HG02943 (cell line): ENCODE data around the gene PIGU.
"Not testable (repeated sequence)": the region's sequence is repeated elsewhere in the genome, so short reads cannot be mapped to it uniquely, and the experiment has no call there.

Experiments used
- ATAC-seq: cut with Tn5 transposase; IDR thresholded peaks from one replicate; pipeline ENCODE4 v1.9.1; 2021; ENCODE audit warnings: mild to moderate bottlenecking, low read depth, moderate library complexity; ENCODE audit not compliant: unreplicated experiment

PIGU gene, protein sequence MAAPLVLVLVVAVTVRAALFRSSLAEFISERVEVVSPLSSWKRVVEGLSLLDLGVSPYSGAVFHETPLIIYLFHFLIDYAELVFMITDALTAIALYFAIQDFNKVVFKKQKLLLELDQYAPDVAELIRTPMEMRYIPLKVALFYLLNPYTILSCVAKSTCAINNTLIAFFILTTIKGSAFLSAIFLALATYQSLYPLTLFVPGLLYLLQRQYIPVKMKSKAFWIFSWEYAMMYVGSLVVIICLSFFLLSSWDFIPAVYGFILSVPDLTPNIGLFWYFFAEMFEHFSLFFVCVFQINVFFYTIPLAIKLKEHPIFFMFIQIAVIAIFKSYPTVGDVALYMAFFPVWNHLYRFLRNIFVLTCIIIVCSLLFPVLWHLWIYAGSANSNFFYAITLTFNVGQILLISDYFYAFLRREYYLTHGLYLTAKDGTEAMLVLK

DNA sequence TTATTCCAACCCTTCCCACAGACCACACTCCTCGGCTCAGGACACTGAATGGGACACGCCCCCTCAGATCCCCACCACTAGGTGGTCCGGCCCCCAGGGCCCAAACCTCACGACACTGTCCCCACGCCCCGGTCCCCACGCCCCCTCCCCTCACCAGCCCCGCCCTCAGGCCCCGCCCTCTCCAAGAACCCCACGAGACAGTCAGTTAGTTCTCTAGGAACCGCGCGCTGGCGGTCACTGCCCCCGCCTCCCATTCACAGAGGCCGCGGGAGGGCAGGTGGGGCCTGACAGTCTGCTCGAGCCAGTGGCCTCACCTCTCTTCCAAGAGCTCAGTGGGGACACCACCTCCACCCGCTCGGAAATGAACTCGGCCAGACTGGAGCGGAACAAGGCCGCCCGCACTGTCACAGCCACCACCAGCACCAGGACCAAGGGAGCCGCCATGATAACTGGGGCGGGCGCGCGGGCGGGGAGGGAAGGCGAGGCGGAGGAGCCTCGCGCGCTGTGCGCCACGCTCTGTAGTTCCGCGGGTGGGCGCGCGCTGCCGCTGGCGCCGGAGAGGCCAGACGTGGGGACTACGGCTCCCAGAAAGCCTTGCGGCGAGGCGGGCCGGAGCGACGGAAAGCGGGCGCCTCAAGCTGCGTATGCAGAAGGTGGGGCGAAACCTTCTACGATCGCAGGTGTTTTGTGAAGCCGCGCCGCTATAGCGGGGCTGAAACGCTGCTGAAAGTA lies at the start of gene PIGU:
TSS of gene PIGU (minus strand) at position 451 of the 732 bp plus-strand sequence. CDS start at position 444, 7 bp downstream.
- peak; percentile 88 for ATAC-seq

DNA sequence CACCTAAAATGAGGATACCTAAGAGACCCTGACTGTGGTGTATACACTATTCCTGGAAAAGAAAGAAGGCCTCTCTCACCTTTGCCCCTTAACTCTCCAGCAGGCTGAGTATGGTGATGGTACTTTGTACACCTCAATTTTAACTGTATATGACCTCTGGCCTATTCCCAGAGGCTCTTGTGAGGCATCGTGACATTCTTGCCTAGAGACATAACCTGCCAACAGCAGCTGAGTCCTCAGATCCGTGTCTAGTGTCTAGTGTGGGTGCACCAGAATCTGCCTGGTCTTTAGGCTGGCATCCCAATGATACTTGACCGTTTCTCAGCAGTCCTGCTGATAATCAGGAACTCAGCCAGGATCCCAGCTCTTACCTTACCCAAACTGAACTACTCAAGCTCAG lies 47.3 kb upstream of the PIGU start:
- ATAC-seq = no peak

DNA sequence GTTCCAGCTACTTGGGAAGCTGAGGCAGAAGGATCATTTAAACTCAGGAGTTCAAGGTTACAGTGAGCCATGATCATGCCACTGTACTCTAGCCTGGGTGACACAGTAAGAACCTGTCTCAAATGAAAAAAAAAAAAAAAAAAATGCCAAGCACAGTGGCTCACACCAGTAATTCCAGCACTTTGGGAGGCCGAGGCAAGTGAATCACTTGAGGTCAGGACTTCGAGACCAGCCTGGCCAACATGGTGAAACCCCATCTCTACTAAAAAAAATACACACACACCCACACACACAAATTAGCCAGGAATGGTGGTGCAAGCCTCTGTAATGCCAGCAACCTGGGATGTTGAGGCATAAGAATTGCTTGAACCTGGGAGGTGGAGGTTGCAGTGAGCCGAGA lies 45.7 kb upstream of the PIGU start:
- not testable (repeated sequence) for ATAC-seq

DNA sequence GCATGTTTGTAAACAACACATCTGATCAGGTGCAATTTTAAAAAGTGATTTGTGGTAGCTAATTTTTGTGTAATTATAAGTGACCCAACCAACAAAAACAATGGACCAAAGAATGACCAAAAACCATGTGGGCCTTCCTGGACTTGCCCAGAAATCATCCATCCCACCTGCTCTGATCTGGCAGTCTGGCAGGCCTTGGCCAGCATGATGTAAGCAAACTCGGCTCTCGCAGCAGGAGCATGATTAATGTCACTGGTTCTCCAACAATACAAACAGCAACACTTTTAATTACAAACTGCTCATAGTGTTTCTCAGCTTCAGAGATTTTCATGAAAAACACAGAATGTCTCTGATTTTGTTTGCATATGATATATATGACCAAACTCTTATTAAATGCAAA lies 43.4 kb upstream of the PIGU start:
- ATAC-seq = no peak

DNA sequence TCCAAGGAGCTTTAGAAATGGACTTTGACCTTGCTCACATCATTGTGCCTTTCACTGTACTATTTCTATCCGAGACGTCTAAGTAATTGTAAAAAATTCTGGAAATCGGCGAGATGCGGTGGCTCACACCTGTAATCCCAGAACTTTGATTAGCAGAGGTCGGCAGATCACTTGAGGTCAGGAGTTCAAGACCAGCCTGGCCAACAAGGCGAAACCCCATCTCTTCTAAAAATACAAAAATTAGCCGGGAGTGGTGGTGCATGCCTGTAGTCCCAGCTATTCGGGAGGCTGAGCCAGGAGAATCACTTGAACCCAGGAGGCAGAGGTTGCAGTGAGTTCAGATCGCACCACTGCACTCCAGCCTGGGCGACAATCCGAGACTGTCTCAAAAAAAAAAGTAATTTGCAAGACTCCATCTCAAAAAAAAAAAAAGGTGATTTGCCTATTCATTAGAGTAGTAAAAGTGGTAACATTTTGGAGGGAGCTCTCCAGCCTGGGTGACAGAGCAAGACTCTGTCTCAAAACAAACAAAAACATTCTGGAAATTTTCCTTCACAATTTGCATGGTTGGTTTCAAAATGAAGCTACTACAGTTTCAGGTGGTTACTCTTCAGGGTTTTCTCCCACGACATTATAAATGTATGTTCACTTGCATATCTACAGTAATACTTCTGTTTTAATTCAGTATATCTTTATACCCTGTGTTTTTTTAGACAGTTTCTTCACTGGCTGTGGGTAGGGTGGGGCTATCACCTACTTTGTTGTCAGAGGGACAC lies 42.5 kb upstream of the PIGU start:
- not testable (repeated sequence) for ATAC-seq

DNA sequence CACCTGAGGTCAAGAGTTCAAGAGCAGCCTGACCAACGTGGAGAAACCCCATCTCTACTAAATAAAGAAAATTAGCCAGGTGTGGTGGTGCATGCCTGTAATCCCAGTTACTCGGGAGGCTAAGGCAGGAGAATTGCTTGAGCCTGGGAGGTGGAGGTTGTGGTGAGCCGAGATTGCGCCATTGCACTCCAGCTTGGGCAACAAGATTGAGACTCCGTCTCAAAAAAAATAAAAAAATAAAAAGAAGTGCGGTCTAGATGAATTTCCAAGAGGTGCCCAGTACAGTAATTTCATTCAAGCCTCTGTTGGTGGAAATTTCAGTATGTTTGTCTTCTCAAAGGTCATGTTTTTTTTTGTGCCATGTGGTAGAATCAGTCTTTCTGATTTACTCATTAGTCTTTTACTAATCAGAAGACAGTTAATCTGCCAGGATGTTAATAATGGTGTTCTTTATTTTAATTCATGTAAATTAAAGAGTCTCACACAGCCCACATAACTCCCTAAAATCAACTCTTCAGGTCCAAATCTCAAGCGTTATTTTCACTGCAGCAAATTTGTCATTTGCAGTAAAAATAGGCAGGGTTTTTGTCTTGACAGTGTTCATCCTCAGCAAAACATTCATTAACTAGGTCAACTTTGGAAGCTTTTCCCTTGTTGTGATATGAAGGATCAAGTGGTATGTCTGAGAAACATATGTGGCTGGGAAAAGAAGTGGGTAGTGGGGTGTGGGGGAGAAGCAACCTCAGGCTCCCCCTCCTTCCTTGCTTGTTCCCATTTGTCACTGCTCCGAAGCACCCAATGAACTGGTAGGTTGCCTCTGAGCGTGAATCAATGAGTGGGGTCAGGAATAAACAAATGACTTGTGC lies 40.6 kb upstream of the PIGU start:
- no peak for ATAC-seq

- ATAC-seq = no peak
These were observed 40.0 kb upstream of the PIGU start for GRCh38 chr20:34716921-34717229.

DNA sequence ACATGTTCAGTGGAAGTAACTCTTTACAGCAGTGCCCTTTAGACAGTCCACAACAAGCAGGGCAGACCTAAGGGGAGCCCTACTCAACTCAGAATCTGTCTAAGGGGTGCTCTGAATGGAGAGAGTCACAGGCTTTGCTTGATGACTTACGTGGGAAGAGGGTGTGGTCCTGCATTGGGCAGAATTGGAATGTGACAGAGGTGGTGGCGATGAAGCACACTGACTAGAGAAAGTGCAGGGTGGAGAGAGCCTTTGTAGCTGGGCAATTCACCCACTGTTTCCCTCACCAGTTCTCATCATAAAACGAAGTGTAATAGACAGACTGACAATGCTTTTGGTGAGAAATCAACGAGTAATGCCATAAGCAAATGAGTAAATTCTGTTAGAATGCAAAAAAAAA lies 38.5 kb upstream of the PIGU start:
- no peak for ATAC-seq

- not testable (repeated sequence) for ATAC-seq
These were observed 37.1 kb upstream of the PIGU start for GRCh38 chr20:34713944-34714515.

DNA sequence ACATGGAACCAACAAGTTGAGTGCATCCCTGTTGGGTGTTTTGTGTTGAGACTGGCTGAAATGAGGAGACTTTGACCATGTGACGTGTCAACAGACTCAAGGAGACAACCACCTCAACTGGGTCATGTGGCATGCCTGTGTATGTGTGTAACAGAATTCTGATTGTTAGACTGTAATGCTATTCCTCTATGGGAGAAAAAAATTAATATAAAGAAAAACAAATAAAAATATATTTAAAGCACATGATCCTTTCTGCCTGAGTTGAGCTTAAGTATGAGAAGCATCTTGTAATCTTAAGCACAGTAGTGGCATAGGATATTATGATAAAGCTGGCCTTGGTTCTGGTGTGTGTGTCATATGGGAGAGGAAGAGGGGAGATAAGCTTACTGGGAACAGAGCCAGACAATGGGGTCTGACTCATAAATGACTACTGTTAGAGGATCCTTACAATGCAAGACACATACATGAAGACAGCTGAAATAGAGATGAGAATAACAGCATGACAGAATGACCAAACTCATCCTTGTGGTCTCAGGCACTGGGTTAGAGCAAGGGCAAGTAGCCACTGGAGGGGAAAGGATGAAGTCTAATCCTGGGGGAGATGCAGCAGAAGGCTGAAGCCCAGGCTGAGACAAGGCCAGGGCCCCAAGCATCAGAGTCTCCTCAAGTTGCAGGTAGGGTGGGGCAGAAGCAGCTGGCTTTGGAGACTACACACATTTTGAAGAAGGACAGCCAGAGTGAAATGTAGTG lies 36.5 kb upstream of the PIGU start:
- no peak for ATAC-seq

GRCh38 chr20:34712525-34713192 lies 35.8 kb upstream of the PIGU start:
- no peak for ATAC-seq

DNA sequence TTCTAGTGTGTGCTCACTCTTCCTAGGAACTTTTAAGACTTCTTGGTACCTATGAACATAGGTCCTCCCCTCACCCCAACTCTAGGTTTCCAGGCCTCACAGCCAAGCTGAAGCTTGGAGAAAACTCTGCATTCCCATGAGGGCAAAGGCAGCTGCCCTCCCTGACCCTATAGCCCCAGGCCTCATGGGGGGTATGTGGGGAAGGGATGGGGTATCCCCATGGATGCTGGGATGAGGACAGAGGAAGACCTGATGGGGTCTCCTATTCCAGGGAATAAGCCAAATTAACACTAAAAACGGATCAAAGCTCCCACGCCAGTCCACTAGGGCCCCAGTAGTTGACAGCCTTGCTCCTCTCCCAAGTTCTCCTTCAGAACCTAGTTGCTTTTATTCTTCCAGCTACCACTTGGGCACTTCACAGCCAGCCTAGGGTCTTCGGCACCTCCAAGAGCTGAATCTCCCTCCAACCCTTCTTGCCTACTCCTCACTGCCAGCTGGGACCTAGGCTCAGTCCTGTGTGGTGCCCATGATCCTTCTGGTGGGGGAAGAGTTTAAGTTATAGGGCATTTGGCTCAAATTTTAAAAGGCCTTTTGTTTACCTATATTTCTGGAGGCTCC lies 35.0 kb upstream of the PIGU start:
- no peak for ATAC-seq

DNA sequence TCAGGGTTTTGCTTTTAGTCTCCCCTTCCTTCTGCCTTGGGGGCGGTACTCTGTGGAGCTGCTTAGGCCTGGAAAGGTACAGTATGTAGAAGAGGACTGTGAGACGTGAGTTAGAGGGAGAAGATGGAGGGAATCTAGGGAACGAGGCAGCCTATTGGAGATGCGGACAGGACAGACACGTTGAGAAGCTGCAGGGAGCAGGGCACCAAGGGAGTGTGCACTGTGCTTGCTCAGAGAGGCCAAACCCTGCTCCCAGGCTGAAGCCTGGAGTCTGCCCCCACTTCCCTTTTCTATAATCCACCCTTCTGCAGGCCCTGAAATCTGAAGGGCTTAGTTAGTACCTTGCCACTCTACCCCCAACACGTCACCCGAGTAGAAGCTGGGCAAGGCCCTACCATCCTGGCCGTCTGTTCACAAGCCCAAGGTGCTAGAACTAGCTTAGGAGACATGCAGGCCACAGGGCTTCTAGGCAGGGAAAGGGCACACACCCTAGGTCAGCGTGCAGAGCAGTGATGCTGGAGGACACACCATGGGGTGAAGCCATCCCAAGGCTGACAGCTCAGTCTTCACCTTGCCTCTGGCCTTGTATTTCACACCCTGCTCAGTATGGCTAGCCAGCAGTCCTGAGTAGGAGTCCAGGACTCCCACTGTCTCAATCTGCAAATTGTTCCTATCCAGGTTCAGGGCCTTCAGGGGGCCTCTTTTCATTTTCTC lies 34.1 kb upstream of the PIGU start:
- ATAC-seq = no peak

GRCh38 chr20:34710568-34710839 lies 33.6 kb upstream of the PIGU start:
- ATAC-seq = no peak

- peak; percentile 38 for ATAC-seq
These were observed 33.1 kb upstream of the PIGU start for GRCh38 chr20:34709831-34710567.

DNA sequence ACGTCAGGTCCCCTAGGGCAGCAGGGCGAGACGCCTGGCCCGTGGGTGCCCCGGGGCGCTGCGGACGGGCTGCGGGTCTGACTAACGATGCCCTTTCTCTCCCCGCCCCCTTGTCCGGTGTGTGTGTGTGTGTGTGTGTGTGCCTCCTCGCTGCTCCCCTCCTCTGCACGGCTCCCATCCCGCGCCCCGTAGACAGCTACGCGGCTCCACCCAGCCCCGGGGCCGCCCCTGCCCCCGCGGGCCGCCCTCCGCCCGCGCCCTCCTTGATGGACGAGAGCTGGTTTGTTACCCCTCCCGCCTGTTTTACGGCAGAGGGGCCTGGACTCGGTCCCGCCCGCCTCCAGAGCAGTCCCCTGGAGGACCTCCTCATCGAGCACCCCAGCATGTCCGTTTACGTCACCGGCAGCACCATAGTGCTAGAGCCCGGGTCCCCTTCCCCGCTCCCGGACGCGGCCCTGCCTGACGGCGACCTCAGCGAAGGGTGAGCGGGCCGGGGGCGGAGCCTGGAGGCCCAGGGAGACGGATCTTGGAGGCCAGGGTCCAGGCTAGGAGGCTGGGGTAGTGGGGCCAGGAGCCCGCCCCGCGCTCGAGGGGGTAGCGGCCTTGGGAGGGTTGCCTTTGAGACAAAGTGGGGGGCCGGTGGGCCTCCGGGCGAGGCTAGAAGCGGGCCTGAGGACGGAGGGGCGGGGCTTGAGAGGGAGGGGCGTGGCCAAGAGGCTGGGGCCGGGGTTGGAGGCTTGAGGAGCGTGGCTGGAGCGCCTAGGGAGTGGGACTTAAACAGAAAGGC lies 32.3 kb upstream of the PIGU start:
- peak; percentile 46 for ATAC-seq
